PC-3 (cell line): ENCODE results near the gene R3HDM2.

Experiments used
- CTCF ChIP-seq: fragments of 300-600 bp; sonication (generic); conservative IDR thresholded peaks from 2 replicates; pipeline ENCODE4 v1.5.1; 2017; ENCODE audit warnings: antibody characterized with exemption, low read depth, mild to moderate bottlenecking, low read length
- EZH2phosphoT487 ChIP-seq: fragments of 300-600 bp; sonication (generic); IDR thresholded peaks from 2 replicates; pipeline ENCODE4 v1.6.1; 2018; ENCODE audit warnings: mild to moderate bottlenecking, antibody characterized with exemption, low read length, borderline replicate concordance

GRCh38 chr12:57469296-57470164 is 38.7 kb upstream of the R3HDM2 start:
- TF ChIP-seq CTCF (no peak), EZH2phosphoT487 (no peak)
